Naive thymus-derived CD8-positive, alpha-beta T cell (primary cell): ENCODE results near the gene NFU1. TPM values are rescaled to one million over a fixed set of nuclear protein-coding genes. Genes with fewer than 3 reads are reported as not detected.

ENCODE experiments used
- ATAC-seq, 2 donors: fragments of 150-1000 bp; cut with Tn5 transposase in 1 of 2; sonication (Bioruptor Pico), chemical (Tn5 transposase) in 1 of 2; 1 replicate in 1 of 2; 2 replicates in 1 of 2; pipeline ENCODE4 v1.10.0; 2021; ENCODE audit warnings: mild to moderate bottlenecking in 2 of 2, moderate library complexity in 2 of 2
- POLR2A ChIA-PET: fragments of 350-600 bp; sonication (Branson Sonifier 250); formaldehyde crosslinking; loops from one replicate; lab custom pipeline; 2021; ENCODE audit warnings: antibody characterized with exemption; lab: Charles Lee
- DNase-seq, 10 donors: peaks; one replicate each; pipeline versions ENCODE4 v3.0.0 to v3.0.0-alpha.2; 2020 to 2022
- H3K27ac Mint-ChIP-seq, 10 donors: one replicate each; pipeline ENCODE4 v1.8.0; 2020 to 2022; ENCODE audit warnings: mild to moderate bottlenecking in 10 of 10, mixed read lengths in 10 of 10, moderate library complexity in 4 of 10, inconsistent platforms in 1 of 10
- H3K27me3 Mint-ChIP-seq, 5 donors: one replicate each; pipeline ENCODE4 v1.8.0; 2021 to 2022; ENCODE audit warnings: mixed read lengths in 5 of 5
- H3K36me3 Mint-ChIP-seq, 3 donors: one replicate each; pipeline ENCODE4 v1.8.0; 2020 to 2022; ENCODE audit warnings: mixed read lengths in 3 of 3, mild to moderate bottlenecking in 2 of 3, inconsistent platforms in 1 of 3
- H3K4me1 Mint-ChIP-seq, 4 donors: one replicate each; pipeline ENCODE4 v1.8.0; 2021 to 2022; ENCODE audit warnings: mixed read lengths in 4 of 4
- H3K4me3 Mint-ChIP-seq, 10 donors: one replicate each; pipeline ENCODE4 v1.8.0; 2020 to 2022; ENCODE audit warnings: mild to moderate bottlenecking in 10 of 10, mixed read lengths in 10 of 10, moderate library complexity in 6 of 10, inconsistent platforms in 1 of 10
- H3K9me3 Mint-ChIP-seq, 9 donors: one replicate each; pipeline ENCODE4 v1.8.0; 2020 to 2022; ENCODE audit warnings: mixed read lengths in 9 of 9, mild to moderate bottlenecking in 3 of 9, inconsistent platforms in 1 of 9, moderate library complexity in 1 of 9
- polyA plus RNA-seq, 3 donors: library from polyadenylated mRNA; unstranded; fragments of 300-500 nt; fragmentation: Illumina TruSeq; gene quantifications; one replicate each; pipeline ENCODE4 v1.2.3, GENCODE V29; 2021
- total RNA-seq, 8 experiments: library from RNA in 2 of 8; stranded (reverse) in 2 of 8; gene quantifications; one replicate each; pipeline ENCODE4 v1.2.3 and lab custom pipeline; 2021 to 2026

NFU1 gene
- total and polyA plus RNA-seq, 5 experiments from 2014 or later, result 29.6 to 96.9 (median 78.6) TPM

GRCh38 chr2:69385443-69386151 is 51.6 kb downstream of the NFU1 start:
- H3K27ac Mint-ChIP-seq, result peak overlapping the region; percentile 45 to 94 (median 74)
- POLR2A ChIA-PET, result interaction anchor here (1.2 to 1.5 kb wide), 3 partner anchors 8 to 52 kb away, joined by 3 to 8 read pairs (median 6); partner anchors contain the start of gene NFU1
- DNase-seq (no peak), ATAC-seq (no peak)
- no peaks in the 10 kb centered on the region for H3K27me3 Mint-ChIP-seq
- H3K9me3 Mint-ChIP-seq, result no peaks in the 10 kb centered on the region
- H3K4me1 Mint-ChIP-seq, result peaks cover 19 to 56% (median 50%) of the 10 kb centered on the region in 4 donors
- peaks cover 0 to 11% (median 0%) of the 10 kb centered on the region in 3 donors for H3K36me3 Mint-ChIP-seq
- H3K4me3 Mint-ChIP-seq, result peak overlapping the region; percentile 80 to 94 (median 87)

GRCh38 chr2:69384618-69385081 is 52.6 kb downstream of the NFU1 start:
- Mint-ChIP-seq H3K36me3 (peaks cover 0 to 11% (median 0%) of the 10 kb centered on the region in 3 donors), H3K9me3 (no peaks in the 10 kb centered on the region), H3K27me3 (no peaks in the 10 kb centered on the region), H3K4me3 (no peak overlapping the region), H3K27ac (no peak overlapping the region), H3K4me1 (peaks cover 21 to 59% (median 54%) of the 10 kb centered on the region in 4 donors)
- DNase-seq, result no peak
- ATAC-seq, result no peak
- POLR2A ChIA-PET, result interaction anchor here (0.7 to 1.5 kb wide), 3 partner anchors 43 to 116 kb away, joined by 3 to 6 read pairs (median 3); no protein-coding TSS in a partner anchor

GRCh38 chr2:69383176-69383812 is 53.9 kb downstream of the NFU1 start:
- Mint-ChIP-seq H3K4me1 (peaks cover 25 to 60% (median 57%) of the 10 kb centered on the region in 4 donors), H3K27me3 (no peaks in the 10 kb centered on the region), H3K27ac (no peak overlapping the region), H3K4me3 (no peak overlapping the region), H3K36me3 (peaks cover 0 to 11% (median under 1%) of the 10 kb centered on the region in 3 donors), H3K9me3 (no peaks in the 10 kb centered on the region)
- no peak for DNase-seq
- ATAC-seq, result no peak
- POLR2A ChIA-PET, result no interaction called here

- POLR2A ChIA-PET, result no interaction called here
- DNase-seq (no peak), ATAC-seq (no peak)
- H3K27me3 Mint-ChIP-seq, result no peaks in the 10 kb centered on the region
- peaks cover 26 to 57% (median 52%) of the 10 kb centered on the region in 4 donors for H3K4me1 Mint-ChIP-seq
- H3K9me3 Mint-ChIP-seq, result no peaks in the 10 kb centered on the region
- H3K4me3 Mint-ChIP-seq, result no peak overlapping the region
- H3K36me3 Mint-ChIP-seq, result peaks cover 0 to 17% (median 2%) of the 10 kb centered on the region in 3 donors
- peak overlapping the region in 3 of 10 donors; percentile 2 to 18 (median 17) for H3K27ac Mint-ChIP-seq
These were observed 54.7 kb downstream of the NFU1 start for GRCh38 chr2:69382547-69382946.

- Mint-ChIP-seq H3K4me1 (peaks cover 23 to 55% (median 44%) of the 10 kb centered on the region in 4 donors), H3K36me3 (peaks cover 0 to 19% (median 2%) of the 10 kb centered on the region in 3 donors), H3K27me3 (no peaks in the 10 kb centered on the region), H3K27ac (peak overlapping the region in 5 of 10 donors; percentile 2 to 60 (median 24)), H3K4me3 (no peak overlapping the region), H3K9me3 (peaks cover 0 to 2% (median 0%) of the 10 kb centered on the region in 9 donors)
- DNase-seq (no peak), ATAC-seq (no peak)
- POLR2A ChIA-PET, result interaction anchor here (0.7 kb wide), 1 partner anchor 93 kb away, joined by 3 read pairs; no protein-coding TSS in a partner anchor
These were observed 55.9 kb downstream of the NFU1 start for GRCh38 chr2:69381337-69381737.

- no peak for DNase-seq
- ATAC-seq, result no peak
- POLR2A ChIA-PET, result no interaction called here
- Mint-ChIP-seq H3K9me3 (peaks cover 0 to 2% (median 0%) of the 10 kb centered on the region in 9 donors), H3K27ac (peak overlapping the region in 2 of 10 donors; percentile 0 to 3), H3K36me3 (peaks cover 0 to 25% (median 2%) of the 10 kb centered on the region in 3 donors), H3K27me3 (no peaks in the 10 kb centered on the region), H3K4me1 (peaks cover 26 to 51% (median 45%) of the 10 kb centered on the region in 4 donors), H3K4me3 (no peak overlapping the region)
These were observed 56.9 kb downstream of the NFU1 start for GRCh38 chr2:69380072-69380917.

- no peak overlapping the region for H3K4me3 Mint-ChIP-seq
- peak overlapping the region in 2 of 10 donors; percentile 4 to 68 for H3K27ac Mint-ChIP-seq
- H3K27me3 Mint-ChIP-seq, result no peaks in the 10 kb centered on the region
- H3K9me3 Mint-ChIP-seq, result peaks cover 0 to 2% (median 0%) of the 10 kb centered on the region in 9 donors
- peaks cover 15 to 28% (median 25%) of the 10 kb centered on the region in 4 donors for H3K4me1 Mint-ChIP-seq
- POLR2A ChIA-PET, result no interaction called here
- ATAC-seq (no peak), DNase-seq (no peak)
- peaks cover 0 to 38% (median 6%) of the 10 kb centered on the region in 3 donors for H3K36me3 Mint-ChIP-seq
These were observed 60.8 kb downstream of the NFU1 start for GRCh38 chr2:69376403-69376802.

- Mint-ChIP-seq H3K4me1 (peaks cover 12 to 24% (median 22%) of the 10 kb centered on the region in 4 donors), H3K27me3 (no peaks in the 10 kb centered on the region), H3K9me3 (peaks cover 0 to 2% (median 0%) of the 10 kb centered on the region in 9 donors), H3K36me3 (peaks cover 0 to 36% (median 6%) of the 10 kb centered on the region in 3 donors), H3K4me3 (no peak overlapping the region), H3K27ac (no peak overlapping the region)
- ATAC-seq (peak; percentile 30 to 33), DNase-seq (peak in 3 of 10 donors; percentile 14 to 40 (median 37))
- POLR2A ChIA-PET, result no interaction called here
These were observed 61.5 kb downstream of the NFU1 start for GRCh38 chr2:69375494-69376353.

- POLR2A ChIA-PET, result no interaction called here
- H3K36me3 Mint-ChIP-seq, result peaks cover 9 to 61% (median 22%) of the 10 kb centered on the region in 3 donors
- H3K9me3 Mint-ChIP-seq, result peaks cover 0 to 2% (median 0%) of the 10 kb centered on the region in 9 donors
- DNase-seq, result no peak
- H3K27me3 Mint-ChIP-seq, result no peaks in the 10 kb centered on the region
- peaks cover 4 to 16% (median 10%) of the 10 kb centered on the region in 4 donors for H3K4me1 Mint-ChIP-seq
- no peak overlapping the region for H3K27ac Mint-ChIP-seq
- H3K4me3 Mint-ChIP-seq, result no peak overlapping the region
- no peak for ATAC-seq
These were observed 64.5 kb downstream of the NFU1 start for GRCh38 chr2:69372767-69373166.

GRCh38 chr2:69369802-69370201 is 67.4 kb downstream of the NFU1 start:
- Mint-ChIP-seq H3K36me3 (peaks cover 9 to 71% (median 32%) of the 10 kb centered on the region in 3 donors), H3K27ac (no peak overlapping the region), H3K4me3 (no peak overlapping the region), H3K27me3 (no peaks in the 10 kb centered on the region), H3K4me1 (peaks cover 0 to under 1% (median 0%) of the 10 kb centered on the region in 4 donors), H3K9me3 (no peaks in the 10 kb centered on the region)
- POLR2A ChIA-PET, result no interaction called here
- no peak for ATAC-seq
- no peak for DNase-seq

- H3K4me1 Mint-ChIP-seq, result no peaks in the 10 kb centered on the region
- H3K9me3 Mint-ChIP-seq, result no peaks in the 10 kb centered on the region
- H3K27ac Mint-ChIP-seq, result peak overlapping the region in 1 of 10 donors; percentile 1
- ATAC-seq (no peak), DNase-seq (no peak)
- POLR2A ChIA-PET, result no interaction called here
- no peaks in the 10 kb centered on the region for H3K27me3 Mint-ChIP-seq
- peaks cover 9 to 77% (median 33%) of the 10 kb centered on the region in 3 donors for H3K36me3 Mint-ChIP-seq
- no peak overlapping the region for H3K4me3 Mint-ChIP-seq
These were observed 68.6 kb downstream of the NFU1 start for GRCh38 chr2:69368588-69368987.
